Right lobe of liver (tissue), 6 donors: ENCODE results near the gene GNAQ. TPM values are rescaled to one million over a fixed set of nuclear protein-coding genes. Genes with fewer than 3 reads are reported as not detected.

Experiments used
- ATAC-seq, 4 donors: fragments of 200-7000 bp; cut with Tn5 transposase; one replicate each; pipeline ENCODE4 v1.9.1; 2020; ENCODE audit warnings: mild to moderate bottlenecking in 4 of 4, moderate library complexity in 4 of 4
- DNase-seq, 3 donors: peaks; one replicate each; pipeline ENCODE4 v3.0.0-alpha.2; 2020
- H3K27ac ChIP-seq, 3 donors: fragments of 200-600 bp; one replicate each; pipeline ENCODE4 v1.8.0; 2022
- H3K27me3 ChIP-seq, 2 donors: fragments of 200-600 bp; one replicate each; pipeline ENCODE4 v1.8.0; 2022
- H3K36me3 ChIP-seq, 4 donors: fragments of 200-600 bp; sonication (generic) in 1 of 4; one replicate each; pipeline versions ENCODE4 v1.5.1 to v1.8.0; 2017 to 2022; ENCODE audit warnings: control low read depth in 1 of 4
- H3K4me1 ChIP-seq, 4 donors: fragments of 200-600 bp; sonication (generic) in 1 of 4; one replicate each; pipeline versions ENCODE4 v1.5.1 to v1.8.0; 2017 to 2022; ENCODE audit warnings: control low read depth in 1 of 4
- H3K4me3 ChIP-seq, 3 donors: fragments of 200-600 bp; one replicate each; pipeline ENCODE4 v1.8.0; 2022
- H3K9me3 ChIP-seq, 4 donors: fragments of 200-600 bp; sonication (generic) in 1 of 4; one replicate each; pipeline versions ENCODE4 v1.5.1 to v1.8.0; 2017 to 2022; ENCODE audit warnings: control low read depth in 1 of 4
- POLR2A ChIP-seq: fragments of 450-650 bp; IDR thresholded peaks from one replicate; pipeline ENCODE4 v1.6.1; 2017; ENCODE audit warnings: antibody characterized with exemption, mild to moderate bottlenecking
- WGBS: methylation state at CpG from one replicate; pipeline ENCODE4 v1.1.6; 2018; ENCODE audit warnings: low coverage, low lambda C conversion rate; ENCODE audit not compliant: insufficient coverage; ENCODE audit errors: missing lambda C conversion rate; 5-methylcytosine and 5-hydroxymethylcytosine counted together
- intact Hi-C, 2 donors: fragments of 100-400 bp; cut with DNase I; formaldehyde crosslinking; loops; one replicate each; pipeline versions ENCODE4 v1.11.2 to v1.14.1; 2022
- total RNA-seq, 6 experiments: library from RNA; depleted of rRNA in 2 of 6; stranded (reverse); fragments of >200 nt in 2 of 6; fragmentation: NEBNext Ultra II Directional in 3 of 6; extraction: Animal tissue kit (Norgen Biotek cat#: 25700) in 3 of 6; gene quantifications; one replicate each; pipeline versions ENCODE4 v1.1.0 to v1.2.4, GENCODE V29; 2016 to 2023
- TF ChIP-seq, protein P1 (sequence below), 4 donors: fragments of 200-600 bp in 3 of 4; fragments of 450-650 bp in 1 of 4; IDR thresholded peaks; one replicate each; pipeline versions ENCODE4 v1.5.1 to v1.8.0; 2016 to 2022; ENCODE audit warnings: antibody characterized with exemption in 4 of 4, mild to moderate bottlenecking in 2 of 4
- donor health status: DM: no; HTN: yes; CAD: no.
- donor health status: DM: no; HTN: no; CAD: no.
- donor health status: DM: no; HTN: no; CAD: no.
- donor health status: DM: no; HTN: yes; CAD: no.
- donor health status: DM: no; HTN: yes; CAD: no.

GNAQ gene
- total RNA-seq, 6 experiments from 2014 or later, result 15.8 to 28.7 (median 21.6) TPM

GRCh38 chr9:77807846-77808750 lies 223.5 kb downstream of the GNAQ start:
- peak; percentile 82 to 94 (median 90) for ATAC-seq
- Histone ChIP-seq H3K36me3 (no peaks in the 10 kb centered on the region), H3K4me1 (peaks cover 0 to 17% (median 6%) of the 10 kb centered on the region in 4 donors), H3K4me3 (no peak overlapping the region), H3K9me3 (no peaks in the 10 kb centered on the region), H3K27me3 (no peaks in the 10 kb centered on the region), H3K27ac (peak overlapping the region in 1 of 3 donors; percentile 14)
- no peak for DNase-seq
- WGBS, result 24% methylated on average over 6 of the region's 6 CpGs
- TF ChIP-seq, protein P1, sequence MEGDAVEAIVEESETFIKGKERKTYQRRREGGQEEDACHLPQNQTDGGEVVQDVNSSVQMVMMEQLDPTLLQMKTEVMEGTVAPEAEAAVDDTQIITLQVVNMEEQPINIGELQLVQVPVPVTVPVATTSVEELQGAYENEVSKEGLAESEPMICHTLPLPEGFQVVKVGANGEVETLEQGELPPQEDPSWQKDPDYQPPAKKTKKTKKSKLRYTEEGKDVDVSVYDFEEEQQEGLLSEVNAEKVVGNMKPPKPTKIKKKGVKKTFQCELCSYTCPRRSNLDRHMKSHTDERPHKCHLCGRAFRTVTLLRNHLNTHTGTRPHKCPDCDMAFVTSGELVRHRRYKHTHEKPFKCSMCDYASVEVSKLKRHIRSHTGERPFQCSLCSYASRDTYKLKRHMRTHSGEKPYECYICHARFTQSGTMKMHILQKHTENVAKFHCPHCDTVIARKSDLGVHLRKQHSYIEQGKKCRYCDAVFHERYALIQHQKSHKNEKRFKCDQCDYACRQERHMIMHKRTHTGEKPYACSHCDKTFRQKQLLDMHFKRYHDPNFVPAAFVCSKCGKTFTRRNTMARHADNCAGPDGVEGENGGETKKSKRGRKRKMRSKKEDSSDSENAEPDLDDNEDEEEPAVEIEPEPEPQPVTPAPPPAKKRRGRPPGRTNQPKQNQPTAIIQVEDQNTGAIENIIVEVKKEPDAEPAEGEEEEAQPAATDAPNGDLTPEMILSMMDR (IDR thresholded peaks at IDR 0.05), result no peak
- TF ChIP-seq POLR2A, result no peak
- intact Hi-C loops, result no loop called here

DNA sequence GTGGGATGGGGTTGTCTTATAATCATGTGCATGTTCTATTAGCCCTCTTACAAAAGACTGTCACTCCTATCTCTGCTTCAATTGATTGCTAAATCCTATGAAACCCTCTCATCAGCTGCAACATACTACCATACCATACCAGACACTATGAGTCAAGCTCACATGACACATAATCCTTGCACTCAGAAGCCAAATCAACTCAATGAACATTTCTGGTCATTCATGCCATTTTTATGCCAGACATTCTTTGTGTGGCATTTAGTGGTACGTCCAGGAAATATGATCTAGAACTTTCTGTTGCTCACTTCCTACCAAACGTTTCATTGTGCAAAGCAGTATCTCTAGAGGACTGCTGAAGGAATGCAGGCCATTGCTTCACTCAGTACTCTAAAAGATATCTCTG lies 224.3 kb downstream of the GNAQ start:
- DNase-seq (no peak), ATAC-seq (peak in 2 of 4 donors; percentile 22 to 62)
- Histone ChIP-seq H3K27ac (no peak overlapping the region), H3K27me3 (no peaks in the 10 kb centered on the region), H3K4me1 (peaks cover 0 to 17% (median 6%) of the 10 kb centered on the region in 4 donors), H3K36me3 (no peaks in the 10 kb centered on the region), H3K4me3 (no peak overlapping the region), H3K9me3 (no peaks in the 10 kb centered on the region)
- 29% methylated on average over 2 of the region's 2 CpGs for WGBS
- TF ChIP-seq, protein P1 (IDR thresholded peaks at IDR 0.05), result no peak
- TF ChIP-seq POLR2A, result no peak
- intact Hi-C loops, result no loop called here

GRCh38 chr9:77806741-77807140 lies 224.9 kb downstream of the GNAQ start:
- H3K27ac ChIP-seq, result no peak overlapping the region
- no peaks in the 10 kb centered on the region for H3K36me3 ChIP-seq
- peaks cover 0 to 17% (median 6%) of the 10 kb centered on the region in 4 donors for H3K4me1 ChIP-seq
- ATAC-seq, result no peak
- no peak overlapping the region for H3K4me3 ChIP-seq
- TF ChIP-seq, protein P1 (IDR thresholded peaks at IDR 0.05), result no peak
- no peak for TF ChIP-seq POLR2A
- WGBS, result 96% methylated on average over 5 of the region's 5 CpGs
- DNase-seq, result no peak
- H3K9me3 ChIP-seq, result no peaks in the 10 kb centered on the region
- no peaks in the 10 kb centered on the region for H3K27me3 ChIP-seq
- intact Hi-C loops, result no loop called here

GRCh38 chr9:77805810-77806209 lies 225.8 kb downstream of the GNAQ start:
- H3K4me1 ChIP-seq, result peaks cover 0 to 17% (median 6%) of the 10 kb centered on the region in 4 donors
- H3K27ac ChIP-seq, result no peak overlapping the region
- DNase-seq, result no peak
- no peak for ATAC-seq
- no peaks in the 10 kb centered on the region for H3K27me3 ChIP-seq
- no peak for TF ChIP-seq POLR2A
- TF ChIP-seq, protein P1 (IDR thresholded peaks at IDR 0.05), result no peak
- H3K36me3 ChIP-seq, result no peaks in the 10 kb centered on the region
- 71% methylated on average over 2 of the region's 2 CpGs for WGBS
- H3K9me3 ChIP-seq, result no peaks in the 10 kb centered on the region
- intact Hi-C loops, result no loop called here
- H3K4me3 ChIP-seq, result no peak overlapping the region
